Type B pancreatic cell (in vitro differentiated cells): ENCODE measurements around the gene RAB23. TPM values are rescaled to one million over a fixed set of nuclear protein-coding genes. Genes with fewer than 3 reads are reported as not detected.

Source experiments
- DNase-seq: peaks from one replicate; pipeline ENCODE4 v3.0.0; 2021; ENCODE audit warnings: mixed read lengths; ENCODE audit not compliant: unreplicated experiment; ENCODE audit errors: extremely low spot score
- H3K27ac Mint-ChIP-seq: 2 replicates; pipeline ENCODE4 v1.8.0; 2021; ENCODE audit warnings: mild to moderate bottlenecking, mixed read lengths
- H3K27me3 Mint-ChIP-seq: 2 replicates; pipeline ENCODE4 v1.8.0; 2021; ENCODE audit warnings: mixed read lengths
- H3K36me3 Mint-ChIP-seq: 2 replicates; pipeline ENCODE4 v1.8.0; 2021; ENCODE audit warnings: mixed read lengths
- H3K4me1 Mint-ChIP-seq: one replicate; pipeline ENCODE4 v1.8.0; 2021; ENCODE audit warnings: mixed read lengths; ENCODE audit not compliant: unreplicated experiment
- H3K4me3 Mint-ChIP-seq: 2 replicates; pipeline ENCODE4 v1.8.0; 2021; ENCODE audit warnings: mild to moderate bottlenecking, mixed read lengths
- H3K9me3 Mint-ChIP-seq: 2 replicates; pipeline ENCODE4 v1.8.0; 2021; ENCODE audit warnings: mixed read lengths
- total RNA-seq: library from RNA; stranded (reverse); gene quantifications from 2 replicates; pipeline ENCODE4 v1.2.1, GENCODE V29; 2021; ENCODE audit warnings: low replicate concordance
- TF ChIP-seq, protein P1 (sequence below): fragments of 200-600 bp; sonication (generic); conservative IDR thresholded peaks from 2 replicates; pipeline ENCODE4 v1.5.0; 2021; ENCODE audit warnings: antibody characterized with exemption, mild to moderate bottlenecking

Gene RAB23
- total RNA-seq, 1 donor from 2014 or later: 17.4 TPM

DNA sequence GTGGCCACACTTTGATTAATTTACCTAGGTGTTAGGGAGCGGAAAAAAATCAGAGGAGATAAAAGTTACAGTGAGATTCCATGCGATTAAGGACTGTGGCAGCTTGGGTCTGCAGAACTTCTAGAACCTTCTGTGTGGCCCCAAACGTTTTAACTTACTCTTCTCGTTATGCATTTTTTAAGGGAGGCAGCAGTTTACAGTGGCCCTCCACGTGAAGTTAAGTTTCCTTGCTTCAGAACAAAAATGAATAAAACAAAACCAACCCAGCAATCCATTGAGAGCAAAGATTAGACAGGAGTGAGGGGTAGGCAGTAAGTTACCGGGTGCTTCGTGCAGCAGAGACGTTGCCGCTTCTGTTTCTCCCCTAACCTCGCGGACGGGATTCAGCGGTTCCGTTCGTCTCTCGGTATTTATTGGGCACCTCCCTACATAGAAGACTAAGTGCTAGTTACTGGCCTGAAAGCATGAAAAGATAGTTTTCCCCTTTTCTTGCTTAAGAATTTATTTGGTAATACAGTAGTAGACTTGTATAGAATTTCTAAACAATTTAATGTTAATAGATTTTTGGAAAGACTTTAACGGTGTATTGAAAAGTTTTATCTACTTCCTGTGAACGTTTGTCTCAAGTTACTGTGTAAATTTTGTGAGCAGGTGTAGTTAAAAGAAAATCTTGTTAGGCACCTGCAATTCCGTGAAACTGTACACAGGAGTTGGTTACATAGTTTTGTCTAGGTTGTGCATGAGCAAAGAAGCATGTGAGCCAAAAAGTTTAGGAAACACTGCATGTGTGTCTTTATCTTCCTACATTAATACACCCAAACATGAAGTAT lies 48.8 kb downstream of the RAB23 start:
- Mint-ChIP-seq H3K27ac (peak overlapping the region; percentile 68), H3K4me3 (peak overlapping the region; percentile 92), H3K4me1 (peaks cover 14% of the 10 kb centered on the region), H3K36me3 (no peaks in the 10 kb centered on the region), H3K27me3 (peaks cover 9% of the 10 kb centered on the region), H3K9me3 (no peaks in the 10 kb centered on the region)
- DNase-seq: no peak
- TF ChIP-seq, protein P1, sequence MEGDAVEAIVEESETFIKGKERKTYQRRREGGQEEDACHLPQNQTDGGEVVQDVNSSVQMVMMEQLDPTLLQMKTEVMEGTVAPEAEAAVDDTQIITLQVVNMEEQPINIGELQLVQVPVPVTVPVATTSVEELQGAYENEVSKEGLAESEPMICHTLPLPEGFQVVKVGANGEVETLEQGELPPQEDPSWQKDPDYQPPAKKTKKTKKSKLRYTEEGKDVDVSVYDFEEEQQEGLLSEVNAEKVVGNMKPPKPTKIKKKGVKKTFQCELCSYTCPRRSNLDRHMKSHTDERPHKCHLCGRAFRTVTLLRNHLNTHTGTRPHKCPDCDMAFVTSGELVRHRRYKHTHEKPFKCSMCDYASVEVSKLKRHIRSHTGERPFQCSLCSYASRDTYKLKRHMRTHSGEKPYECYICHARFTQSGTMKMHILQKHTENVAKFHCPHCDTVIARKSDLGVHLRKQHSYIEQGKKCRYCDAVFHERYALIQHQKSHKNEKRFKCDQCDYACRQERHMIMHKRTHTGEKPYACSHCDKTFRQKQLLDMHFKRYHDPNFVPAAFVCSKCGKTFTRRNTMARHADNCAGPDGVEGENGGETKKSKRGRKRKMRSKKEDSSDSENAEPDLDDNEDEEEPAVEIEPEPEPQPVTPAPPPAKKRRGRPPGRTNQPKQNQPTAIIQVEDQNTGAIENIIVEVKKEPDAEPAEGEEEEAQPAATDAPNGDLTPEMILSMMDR: no peak

DNA sequence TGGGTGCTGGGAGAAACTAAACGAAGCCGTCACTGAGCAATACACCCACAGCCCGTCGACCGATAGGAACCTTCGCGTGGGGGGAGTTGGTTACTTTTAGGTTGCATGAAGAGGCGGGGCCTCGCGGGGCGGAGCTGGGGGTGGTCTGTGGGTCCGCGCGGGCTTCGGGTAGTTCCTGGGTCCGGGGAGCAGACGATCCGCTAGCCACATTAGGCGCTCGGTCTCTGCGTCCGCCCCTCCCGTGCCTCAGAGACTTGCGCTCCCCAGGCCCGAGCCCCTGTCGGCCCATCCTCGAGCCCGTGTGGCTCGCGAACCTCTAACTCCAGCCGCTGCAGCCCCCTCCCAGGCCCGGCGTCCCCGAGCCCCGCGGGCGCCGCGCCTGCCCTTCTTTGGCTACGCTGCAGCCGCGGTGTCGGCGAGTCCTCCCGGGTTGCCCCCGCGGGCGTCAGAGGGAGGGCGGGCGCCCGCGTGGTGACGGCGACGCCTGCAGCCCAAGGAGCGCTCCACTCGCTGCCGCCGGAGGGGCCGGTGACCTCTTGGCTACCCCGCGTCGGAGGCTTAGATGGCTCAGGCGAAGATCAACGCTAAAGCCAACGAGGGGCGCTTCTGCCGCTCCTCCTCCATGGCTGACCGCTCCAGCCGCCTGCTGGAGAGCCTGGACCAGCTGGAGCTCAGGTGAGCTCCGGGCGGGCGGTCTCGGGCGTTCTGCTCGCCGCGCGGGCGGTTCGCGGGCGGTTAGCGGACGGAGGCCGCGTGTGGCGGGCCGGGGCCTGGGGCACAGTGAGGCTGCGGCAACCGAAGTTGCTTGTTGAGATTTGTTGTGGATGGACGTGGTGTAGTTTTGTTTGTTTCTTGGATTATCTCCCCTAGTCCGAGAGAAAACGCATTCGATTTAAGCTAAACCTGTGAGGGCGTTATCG lies 49.7 kb downstream of the RAB23 start, which contains the start of gene BAG2:
TSS of gene BAG2 (plus strand) at position 191 of the 920 bp plus-strand sequence. CDS start at position 563, 372 bp downstream.
- H3K27me3 Mint-ChIP-seq: peaks cover 9% of the 10 kb centered on the region
- H3K27ac Mint-ChIP-seq: peak within 1 kb of the TSS; percentile 68
- peak within 1 kb of the TSS; percentile 92 for H3K4me3 Mint-ChIP-seq
- no peaks in the 10 kb centered on the region for H3K9me3 Mint-ChIP-seq
- DNase-seq: peak; percentile 85
- TF ChIP-seq, protein P1: peak; percentile 54
- no peaks in the 10 kb centered on the region for H3K36me3 Mint-ChIP-seq
- peaks cover 14% of the 10 kb centered on the region for H3K4me1 Mint-ChIP-seq

DNA sequence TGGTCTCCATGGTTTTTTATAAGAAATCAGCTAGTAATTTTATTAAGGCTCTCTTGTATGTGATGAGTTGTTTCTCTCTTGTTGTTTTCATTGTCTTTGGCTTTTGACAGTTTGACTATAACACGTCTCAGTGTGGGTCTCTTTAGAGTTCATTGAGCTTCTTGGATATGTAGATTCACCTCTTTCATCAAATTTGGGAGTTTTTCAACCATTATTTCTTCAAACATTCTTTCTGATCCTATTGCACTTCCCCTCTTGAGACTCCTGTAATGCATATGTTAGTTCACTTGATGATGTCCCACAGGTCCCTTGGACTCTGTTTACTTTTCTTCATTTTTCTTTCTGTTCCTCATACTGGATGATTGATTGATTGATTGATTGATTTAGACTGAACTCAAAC lies 57.0 kb downstream of the RAB23 start:
- Mint-ChIP-seq H3K27ac (no peak overlapping the region), H3K4me3 (no peak overlapping the region), H3K9me3 (peaks cover 11% of the 10 kb centered on the region), H3K4me1 (no peaks in the 10 kb centered on the region), H3K27me3 (no peaks in the 10 kb centered on the region), H3K36me3 (peaks cover 40% of the 10 kb centered on the region)
- no peak for DNase-seq
- TF ChIP-seq, protein P1: no peak

DNA sequence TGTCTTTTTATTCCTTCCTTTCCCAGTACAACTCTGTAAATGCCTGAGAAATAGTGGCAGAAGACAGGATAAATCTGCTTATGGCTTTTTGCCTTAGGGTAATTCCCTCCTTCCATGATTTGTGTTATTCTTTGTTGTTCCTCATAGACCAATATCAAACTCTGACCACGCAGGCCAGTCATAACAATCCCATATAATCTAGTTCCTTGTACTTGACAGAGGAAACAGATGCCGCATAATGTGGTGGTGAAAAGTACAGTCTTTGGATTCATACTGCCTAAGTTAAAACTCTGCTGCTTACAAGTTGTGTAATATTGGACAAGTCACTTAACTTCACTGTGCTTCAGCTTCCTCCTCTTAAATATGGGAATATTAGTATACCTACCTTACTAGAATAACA lies 58.2 kb downstream of the RAB23 start:
- TF ChIP-seq, protein P1: no peak
- no peak for DNase-seq
- Mint-ChIP-seq H3K4me3 (no peak overlapping the region), H3K27ac (no peak overlapping the region), H3K27me3 (no peaks in the 10 kb centered on the region), H3K4me1 (no peaks in the 10 kb centered on the region), H3K9me3 (peaks cover 11% of the 10 kb centered on the region), H3K36me3 (peaks cover 40% of the 10 kb centered on the region)

DNA sequence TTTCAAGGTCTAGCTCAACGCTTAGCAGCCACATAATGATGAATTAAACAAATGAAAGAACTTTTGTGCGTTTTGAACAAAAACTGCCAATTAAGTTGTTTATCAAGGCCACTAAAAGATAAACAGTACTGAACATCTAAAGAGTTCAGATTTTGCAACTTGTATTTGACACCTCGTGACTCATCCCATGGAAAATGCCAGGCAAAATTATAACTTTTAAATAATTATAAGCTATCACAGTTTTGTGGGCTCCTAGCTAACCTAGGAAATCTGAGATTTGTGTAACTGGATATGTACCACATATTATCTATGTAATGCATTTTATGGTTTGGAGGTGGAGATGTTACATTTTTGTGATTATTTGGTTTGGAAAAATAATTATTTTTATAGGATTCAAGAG lies 59.6 kb downstream of the RAB23 start:
- DNase-seq: no peak
- no peaks in the 10 kb centered on the region for H3K4me1 Mint-ChIP-seq
- H3K27ac Mint-ChIP-seq: no peak overlapping the region
- peaks cover 43% of the 10 kb centered on the region for H3K36me3 Mint-ChIP-seq
- H3K9me3 Mint-ChIP-seq: peaks cover 11% of the 10 kb centered on the region
- no peaks in the 10 kb centered on the region for H3K27me3 Mint-ChIP-seq
- TF ChIP-seq, protein P1: no peak
- no peak overlapping the region for H3K4me3 Mint-ChIP-seq
